ENCODE measurements around the gene PDZD7.

Gene PDZD7

GRCh38 chr10:101050208-101051069 lies 19.5 kb upstream of the PDZD7 start:
- peaks cover 32% of the 10 kb centered on the region for H3K4me1 Mint-ChIP-seq
- peak; percentile 74 to 81 for DNase-seq
- H3K4me3 Mint-ChIP-seq: peak overlapping the region; percentile 23 to 44
- peak; percentile 88 for ATAC-seq
- no peak overlapping the region for H3K27ac Mint-ChIP-seq
- peaks cover 59% of the 10 kb centered on the region for H3K27me3 Mint-ChIP-seq
- H3K9me3 Mint-ChIP-seq: no peaks in the 10 kb centered on the region

- Mint-ChIP-seq H3K4me3 (no peak overlapping the region), H3K9me3 (no peaks in the 10 kb centered on the region), H3K27ac (no peak overlapping the region), H3K4me1 (peaks cover 36% of the 10 kb centered on the region), H3K27me3 (peaks cover 63% of the 10 kb centered on the region)
- ATAC-seq (no peak), DNase-seq (no peak)
Observed at GRCh38 chr10:101047961-101048892, 17.3 kb upstream of the PDZD7 start.

GRCh38 chr10:101047268-101047667 lies 16.3 kb upstream of the PDZD7 start:
- H3K27me3 Mint-ChIP-seq: peaks cover 63% of the 10 kb centered on the region
- H3K4me3 Mint-ChIP-seq: no peak overlapping the region
- peaks cover 45% of the 10 kb centered on the region for H3K4me1 Mint-ChIP-seq

GRCh38 chr10:101046332-101047238 lies 15.7 kb upstream of the PDZD7 start:
- no peak overlapping the region for H3K27ac Mint-ChIP-seq
- no peak overlapping the region for H3K4me3 Mint-ChIP-seq
- H3K27me3 Mint-ChIP-seq: peaks cover 63% of the 10 kb centered on the region
- H3K4me1 Mint-ChIP-seq: peaks cover 51% of the 10 kb centered on the region
- DNase-seq (no peak), ATAC-seq (no peak)
- no peaks in the 10 kb centered on the region for H3K9me3 Mint-ChIP-seq

More at GRCh38 chr10:101047268-101047667, 16.3 kb upstream of the PDZD7 start:
- H3K27ac Mint-ChIP-seq: no peak overlapping the region
- DNase-seq (no peak), ATAC-seq (no peak)
- no peaks in the 10 kb centered on the region for H3K9me3 Mint-ChIP-seq

- Mint-ChIP-seq H3K4me1 (peaks cover 44% of the 10 kb centered on the region), H3K4me3 (no peak overlapping the region), H3K9me3 (no peaks in the 10 kb centered on the region), H3K27me3 (peaks cover 41% of the 10 kb centered on the region), H3K27ac (no peak overlapping the region)
- no peak for DNase-seq
- ATAC-seq: no peak
Observed at GRCh38 chr10:101044117-101044516, 13.2 kb upstream of the PDZD7 start.

GRCh38 chr10:101043363-101043707 lies 12.4 kb upstream of the PDZD7 start:
- peaks cover 36% of the 10 kb centered on the region for H3K4me1 Mint-ChIP-seq
- ATAC-seq (no peak), DNase-seq (no peak)
- H3K27me3 Mint-ChIP-seq: peaks cover 33% of the 10 kb centered on the region
- peak overlapping the region in 1 of 2 donors; percentile 66 for H3K27ac Mint-ChIP-seq
- peak overlapping the region; percentile 87 to 89 for H3K4me3 Mint-ChIP-seq
- H3K9me3 Mint-ChIP-seq: no peaks in the 10 kb centered on the region

- Mint-ChIP-seq H3K4me3 (peak overlapping the region; percentile 87 to 89), H3K27me3 (peaks cover 28% of the 10 kb centered on the region), H3K27ac (peak overlapping the region; percentile 72 to 87), H3K4me1 (peaks cover 31% of the 10 kb centered on the region), H3K9me3 (no peaks in the 10 kb centered on the region)
- peak; percentile 79 to 91 for DNase-seq
- ATAC-seq: peak; percentile 95
Observed at GRCh38 chr10:101042667-101043362, 11.9 kb upstream of the PDZD7 start.

GRCh38 chr10:101042118-101042517 lies 11.2 kb upstream of the PDZD7 start:
- Mint-ChIP-seq H3K9me3 (no peaks in the 10 kb centered on the region), H3K4me1 (peaks cover 31% of the 10 kb centered on the region), H3K4me3 (peak overlapping the region; percentile 87 to 89), H3K27me3 (peaks cover 21% of the 10 kb centered on the region), H3K27ac (peak overlapping the region in 1 of 2 donors; percentile 45)
- DNase-seq (no peak), ATAC-seq (no peak)

GRCh38 chr10:101041252-101041761 lies 10.4 kb upstream of the PDZD7 start:
- no peaks in the 10 kb centered on the region for H3K9me3 Mint-ChIP-seq
- no peak overlapping the region for H3K4me3 Mint-ChIP-seq
- ATAC-seq: peak; percentile 88
- peaks cover 13% of the 10 kb centered on the region for H3K27me3 Mint-ChIP-seq
- H3K4me1 Mint-ChIP-seq: peaks cover 31% of the 10 kb centered on the region
- DNase-seq: peak; percentile 64 to 76
- peak overlapping the region in 1 of 2 donors; percentile 45 for H3K27ac Mint-ChIP-seq

GRCh38 chr10:101040851-101041250 lies 9.9 kb upstream of the PDZD7 start:
- H3K9me3 Mint-ChIP-seq: no peaks in the 10 kb centered on the region
- peaks cover 9% of the 10 kb centered on the region for H3K27me3 Mint-ChIP-seq
- DNase-seq (no peak), ATAC-seq (no peak)
- H3K4me3 Mint-ChIP-seq: no peak overlapping the region
- H3K4me1 Mint-ChIP-seq: peaks cover 31% of the 10 kb centered on the region
- no peak overlapping the region for H3K27ac Mint-ChIP-seq

- no peak overlapping the region for H3K4me3 Mint-ChIP-seq
- H3K27ac Mint-ChIP-seq: no peak overlapping the region
- peaks cover under 1% of the 10 kb centered on the region for H3K27me3 Mint-ChIP-seq
- peaks cover 31% of the 10 kb centered on the region for H3K4me1 Mint-ChIP-seq
- ATAC-seq (no peak), DNase-seq (no peak)
- no peaks in the 10 kb centered on the region for H3K9me3 Mint-ChIP-seq
Observed at GRCh38 chr10:101040061-101040460, 9.1 kb upstream of the PDZD7 start.

GRCh38 chr10:101038484-101038883 lies 7.6 kb upstream of the PDZD7 start:
- DNase-seq (no peak), ATAC-seq (no peak)
- no peak overlapping the region for H3K4me3 Mint-ChIP-seq
- H3K9me3 Mint-ChIP-seq: no peaks in the 10 kb centered on the region
- no peak overlapping the region for H3K27ac Mint-ChIP-seq
- no peaks in the 10 kb centered on the region for H3K27me3 Mint-ChIP-seq
- peaks cover 34% of the 10 kb centered on the region for H3K4me1 Mint-ChIP-seq

- no peak overlapping the region for H3K4me3 Mint-ChIP-seq
- peaks cover 30% of the 10 kb centered on the region for H3K4me1 Mint-ChIP-seq
- H3K27me3 Mint-ChIP-seq: no peaks in the 10 kb centered on the region
- ATAC-seq (no peak), DNase-seq (no peak)
- no peak overlapping the region for H3K27ac Mint-ChIP-seq
- no peaks in the 10 kb centered on the region for H3K9me3 Mint-ChIP-seq
Observed at GRCh38 chr10:101036726-101037125, 5.8 kb upstream of the PDZD7 start.

GRCh38 chr10:101035916-101036702 lies 5.2 kb upstream of the PDZD7 start:
- DNase-seq: no peak
- H3K4me3 Mint-ChIP-seq: no peak overlapping the region

More at GRCh38 chr10:101035916-101036702, 5.2 kb upstream of the PDZD7 start:
- ATAC-seq: no peak
- Mint-ChIP-seq H3K4me1 (peaks cover 27% of the 10 kb centered on the region), H3K27me3 (no peaks in the 10 kb centered on the region), H3K9me3 (no peaks in the 10 kb centered on the region), H3K27ac (peak overlapping the region in 1 of 2 donors; percentile 60)

Measured in stimulated activated naive CD8-positive, alpha-beta T cell treated with anti-CD3 and anti-CD28 coated beads, Interleukin-15, amount 100 ng/mL, for 72 hours (primary cell).